Measurements from ENCODE around the gene RTN3. TPM values are rescaled to one million over a fixed set of nuclear protein-coding genes. Genes with fewer than 3 reads are reported as not detected.

The RTN3 gene
- total RNA-seq, 4 donors from 2014 or later, result 155 to 232 (median 209) TPM

- intact Hi-C loops (cut with DNase I), result no loop called here
- TF ChIP-seq CTCF (IDR thresholded peaks at IDR 0.05) (no peak), POLR2A (IDR thresholded peaks at IDR 0.05) (no peak)
- H3K9me3 ChIP-seq, result no peaks in the 10 kb centered on the region
- H3K4me1 ChIP-seq, result peaks cover 0 to 7% of the 10 kb centered on the region in 2 donors
- H3K27me3 ChIP-seq, result no peaks in the 10 kb centered on the region
- no peak overlapping the region for H3K4me3 ChIP-seq (replicated peaks in 1 of 3)
- no peak overlapping the region for H3K27ac ChIP-seq
- no peaks in the 10 kb centered on the region for H3K36me3 ChIP-seq
- no peak for DNase-seq
- WGBS, 2 donors, result 88 to 91% methylated on average over 5 of the region's 5 CpGs
These were observed 119.6 kb downstream of the RTN3 start for GRCh38 chr11:63800921-63801320.

- H3K9me3 ChIP-seq, result no peaks in the 10 kb centered on the region
- H3K4me3 ChIP-seq (replicated peaks in 1 of 3), result no peak overlapping the region
- H3K27ac ChIP-seq, result no peak overlapping the region
- H3K4me1 ChIP-seq, result peaks cover 0 to 7% of the 10 kb centered on the region in 2 donors
- H3K27me3 ChIP-seq, result no peaks in the 10 kb centered on the region
- no peak for DNase-seq
- H3K36me3 ChIP-seq, result no peaks in the 10 kb centered on the region
- no peak for TF ChIP-seq CTCF (IDR thresholded peaks at IDR 0.05)
- TF ChIP-seq POLR2A (IDR thresholded peaks at IDR 0.05), result no peak
- 87 to 89% methylated on average over 10 of the region's 10 CpGs for WGBS, 2 donors
- intact Hi-C loops (cut with DNase I), result no loop called here
These were observed 121.5 kb downstream of the RTN3 start for GRCh38 chr11:63802637-63803414.

- Histone ChIP-seq H3K9me3 (no peaks in the 10 kb centered on the region), H3K4me3 (replicated peaks in 1 of 3) (no peak overlapping the region), H3K27ac (no peak overlapping the region), H3K27me3 (no peaks in the 10 kb centered on the region), H3K36me3 (no peaks in the 10 kb centered on the region), H3K4me1 (peaks cover 0 to 7% of the 10 kb centered on the region in 2 donors)
- no peak for DNase-seq
- 66 to 75% methylated on average over 6 of the region's 6 CpGs for WGBS, 2 donors
- intact Hi-C loops (cut with DNase I), result no loop called here
- no peak for TF ChIP-seq POLR2A (IDR thresholded peaks at IDR 0.05)
- no peak for TF ChIP-seq CTCF (IDR thresholded peaks at IDR 0.05)
These were observed 123.0 kb downstream of the RTN3 start for GRCh38 chr11:63804259-63804658.

GRCh38 chr11:63805844-63806415 lies 124.6 kb downstream of the RTN3 start:
- H3K4me1 ChIP-seq, result peaks cover 0 to 7% of the 10 kb centered on the region in 2 donors
- no peak for TF ChIP-seq POLR2A (IDR thresholded peaks at IDR 0.05)
- TF ChIP-seq CTCF (IDR thresholded peaks at IDR 0.05), result no peak
- DNase-seq, result peak in 1 of 2 donors; percentile 6
- no peaks in the 10 kb centered on the region for H3K36me3 ChIP-seq
- H3K27me3 ChIP-seq, result no peaks in the 10 kb centered on the region
- H3K9me3 ChIP-seq, result no peaks in the 10 kb centered on the region
- intact Hi-C loops (cut with DNase I), result no loop called here
- no peak overlapping the region for H3K27ac ChIP-seq
- no peak overlapping the region for H3K4me3 ChIP-seq (replicated peaks in 1 of 3)
- 76 to 78% methylated on average over 9 of the region's 9 CpGs for WGBS, 2 donors

Small RNAs within 50 kb of the gene (small RNA-seq; reads per million reads assigned to genes)
- gene AP000753.3 (not detected), gene RN7SL596P (not detected)

Other genes starting within 250 kb of the RTN3 start
- 1 to 10 TPM in 1 of 4 donors, under 1 TPM in 3; 0.34 to 1.1 (median 0.59) TPM for gene PLAAT5, start 190.3 kb upstream of the RTN3 start, total RNA-seq
- under 1 TPM in 1 of 4 donors, not detected in 3; 0.94 TPM for gene LGALS12, start 175.4 kb upstream of the RTN3 start, total RNA-seq
- 10 to 100 TPM; 23.5 to 53.6 (median 39.8) TPM for gene PLAAT4, start 144.7 kb upstream of the RTN3 start, total RNA-seq
- gene PLAAT2, start 118.1 kb upstream of the RTN3 start, total RNA-seq, result 1 to 10 TPM in 1 of 4 donors, not detected in 3; 1.4 TPM
- 10 to 100 TPM; 42.8 to 96.0 (median 74.6) TPM for gene PLAAT3, start 67.1 kb upstream of the RTN3 start, total RNA-seq
- 100 to 1,000 TPM in 2 of 4 donors, 10 to 100 TPM in 2; 78.7 to 106 (median 98.4) TPM for gene ATL3, start 10.1 kb upstream of the RTN3 start, total RNA-seq
- 10 to 100 TPM; 14.7 to 29.7 (median 18.6) TPM for gene ZFTA, start 87.3 kb downstream of the RTN3 start, total RNA-seq
- gene SPINDOC, start 132.0 kb downstream of the RTN3 start, total RNA-seq, result 10 to 100 TPM in 2 of 4 donors, 1 to 10 TPM in 2; 7.4 to 12.6 (median 10.3) TPM
- gene MARK2, start 157.6 kb downstream of the RTN3 start, total RNA-seq, result 10 to 100 TPM; 28.2 to 57.7 (median 48.6) TPM
- gene RCOR2, start 235.7 kb downstream of the RTN3 start, total RNA-seq, result under 1 TPM in 1 of 4 donors, not detected in 3; 0.24 TPM

All from thyroid gland (tissue), 4 donors.